HepG2 (cell line): ENCODE data around the gene SNX18. TPM values are rescaled to one million over a fixed set of nuclear protein-coding genes. Genes with fewer than 3 reads are reported as not detected.

Experiments used
- AGO1 ChIP-seq: fragments of 200-400 bp; formaldehyde crosslinking; IDR thresholded peaks from 2 replicates; pipeline ENCODE4 v1.6.1; 2017; ENCODE audit warnings: mild to moderate bottlenecking, low read depth, low read length, moderate library complexity; ENCODE audit not compliant: poor library complexity, severe bottlenecking
- CBX2 ChIP-seq, 2 experiments: fragments of 200-600 bp in 1 of 2; sonication (generic); formaldehyde crosslinking in 1 of 2; IDR thresholded peaks; 2 replicates each; pipeline versions ENCODE4 v1.7.0 to v1.8.1; 2018 to 2022; ENCODE audit warnings: low read depth in 2 of 2, low read length in 1 of 2, mild to moderate bottlenecking in 1 of 2, missing genetic modification reagents in 1 of 2
- FOXA3 ChIP-seq: IDR thresholded peaks from 2 replicates; pipeline ENCODE4 v1.6.1; 2016; ENCODE audit warnings: missing genetic modification reagents, missing compliant biosample characterization
- FOXM1 ChIP-seq: sonication (generic); formaldehyde crosslinking; IDR thresholded peaks from 2 replicates; pipeline ENCODE4 v1.5.0; 2020; ENCODE audit warnings: missing genetic modification reagents
- HHEX ChIP-seq: IDR thresholded peaks from 2 replicates; pipeline ENCODE4 v1.6.1; 2016; ENCODE audit warnings: control low read depth
- MAZ ChIP-seq, 2 experiments: sonication (generic) in 1 of 2; formaldehyde crosslinking in 1 of 2; IDR thresholded peaks; 2 replicates each; pipeline versions ENCODE4 v1.5.0 to v1.6.1; 2012 to 2020; ENCODE audit warnings: low read depth in 2 of 2, mild to moderate bottlenecking in 2 of 2, borderline replicate concordance in 1 of 2, improper control_type of control experiment in 1 of 2, low read length in 1 of 2, missing genetic modification reagents in 1 of 2, moderate library complexity in 1 of 2
- NFAT5 ChIP-seq: sonication (generic); formaldehyde crosslinking; IDR thresholded peaks from 2 replicates; pipeline ENCODE4 v1.4.0; 2020; ENCODE audit warnings: missing genetic modification reagents
- PHF5A ChIP-seq: IDR thresholded peaks from one replicate; pipeline ENCODE4 v1.6.1; 2018; ENCODE audit warnings: low read depth, missing genetic modification reagents; ENCODE audit not compliant: unreplicated experiment
- PHF8 ChIP-seq: sonication (generic); formaldehyde crosslinking; IDR thresholded peaks from 2 replicates; pipeline ENCODE4 v1.5.0; 2020; ENCODE audit warnings: missing genetic modification reagents
- PLRG1 ChIP-seq: fragments of 450-650 bp; conservative IDR thresholded peaks from 2 replicates; pipeline ENCODE4 v1.6.1; 2016
- polyA plus RNA-seq, 8 experiments: library from polyadenylated mRNA; depleted of rRNA in 3 of 8; stranded (reverse) in 7 of 8; unstranded in 1 of 8; fragments of >200 nt; fragmentation: Illumina TruSeq in 4 of 8; extraction: Trizol in 4 of 8; gene quantifications; 2 replicates each; pipeline versions ENCODE4 v1.2.1 to v1.2.3, GENCODE V29; 2011 to 2016; ENCODE audit warnings: low read depth in 4 of 8, missing spikeins in 1 of 8, mixed read lengths in 1 of 8; ENCODE audit not compliant: insufficient read depth in 1 of 8
- total RNA-seq, 5 experiments: library from RNA; depleted of rRNA; stranded (reverse); fragments of >200 nt; fragmentation: Illumina TruSeq; extraction: Trizol; gene quantifications; 2 replicates each; pipeline ENCODE4 v1.2.3, GENCODE V29; 2016; ENCODE audit warnings: low read depth in 1 of 5
- TF ChIP-seq, protein P1 (sequence below): sonication (generic); formaldehyde crosslinking; IDR thresholded peaks from 2 replicates; pipeline ENCODE4 v1.9.0; 2021; ENCODE audit warnings: mild to moderate bottlenecking, missing genetic modification reagents
- TF ChIP-seq, protein P2 (sequence below): IDR thresholded peaks from 2 replicates; pipeline ENCODE4 v1.6.1; 2016; ENCODE audit warnings: missing biosample characterization, missing genetic modification reagents, low read depth
- TF ChIP-seq, protein P3 (sequence below): IDR thresholded peaks from 2 replicates; pipeline ENCODE4 v1.6.1; 2016; ENCODE audit warnings: mild to moderate bottlenecking

The SNX18 gene
- total and polyA plus RNA-seq, 2 of the 13 experiments (the other 11 are each of a cell fraction or from before 2014, with no cell fraction given), result 2.3 to 6.2 TPM

DNA sequence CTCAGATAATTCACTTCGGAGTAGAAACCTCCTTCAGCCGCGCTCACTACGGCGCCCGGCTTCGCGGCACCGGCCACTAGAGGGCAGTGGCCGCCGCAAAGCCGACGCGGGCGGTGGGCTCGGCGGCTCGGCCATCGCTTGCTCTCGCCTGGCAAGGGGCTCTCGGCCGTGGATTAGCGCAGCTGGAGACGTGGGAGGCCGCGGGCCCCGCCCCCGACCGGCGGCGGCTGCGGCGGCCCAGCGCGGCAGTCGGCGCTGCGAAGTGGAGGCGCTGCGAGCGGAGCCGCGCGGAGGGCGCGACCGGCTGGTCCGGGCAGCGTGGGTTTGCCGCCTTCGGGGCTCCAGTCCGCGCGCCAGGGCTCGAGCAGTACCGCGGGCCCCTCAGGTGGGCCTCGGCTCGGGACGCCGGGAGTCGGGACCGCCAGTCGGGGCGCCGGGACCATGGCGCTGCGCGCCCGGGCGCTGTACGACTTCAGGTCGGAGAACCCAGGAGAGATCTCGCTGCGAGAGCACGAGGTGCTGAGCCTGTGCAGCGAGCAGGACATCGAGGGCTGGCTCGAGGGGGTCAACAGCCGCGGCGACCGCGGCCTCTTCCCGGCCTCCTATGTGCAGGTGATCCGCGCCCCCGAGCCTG, at the start of gene SNX18 (continued):
- TF ChIP-seq, protein P1, sequence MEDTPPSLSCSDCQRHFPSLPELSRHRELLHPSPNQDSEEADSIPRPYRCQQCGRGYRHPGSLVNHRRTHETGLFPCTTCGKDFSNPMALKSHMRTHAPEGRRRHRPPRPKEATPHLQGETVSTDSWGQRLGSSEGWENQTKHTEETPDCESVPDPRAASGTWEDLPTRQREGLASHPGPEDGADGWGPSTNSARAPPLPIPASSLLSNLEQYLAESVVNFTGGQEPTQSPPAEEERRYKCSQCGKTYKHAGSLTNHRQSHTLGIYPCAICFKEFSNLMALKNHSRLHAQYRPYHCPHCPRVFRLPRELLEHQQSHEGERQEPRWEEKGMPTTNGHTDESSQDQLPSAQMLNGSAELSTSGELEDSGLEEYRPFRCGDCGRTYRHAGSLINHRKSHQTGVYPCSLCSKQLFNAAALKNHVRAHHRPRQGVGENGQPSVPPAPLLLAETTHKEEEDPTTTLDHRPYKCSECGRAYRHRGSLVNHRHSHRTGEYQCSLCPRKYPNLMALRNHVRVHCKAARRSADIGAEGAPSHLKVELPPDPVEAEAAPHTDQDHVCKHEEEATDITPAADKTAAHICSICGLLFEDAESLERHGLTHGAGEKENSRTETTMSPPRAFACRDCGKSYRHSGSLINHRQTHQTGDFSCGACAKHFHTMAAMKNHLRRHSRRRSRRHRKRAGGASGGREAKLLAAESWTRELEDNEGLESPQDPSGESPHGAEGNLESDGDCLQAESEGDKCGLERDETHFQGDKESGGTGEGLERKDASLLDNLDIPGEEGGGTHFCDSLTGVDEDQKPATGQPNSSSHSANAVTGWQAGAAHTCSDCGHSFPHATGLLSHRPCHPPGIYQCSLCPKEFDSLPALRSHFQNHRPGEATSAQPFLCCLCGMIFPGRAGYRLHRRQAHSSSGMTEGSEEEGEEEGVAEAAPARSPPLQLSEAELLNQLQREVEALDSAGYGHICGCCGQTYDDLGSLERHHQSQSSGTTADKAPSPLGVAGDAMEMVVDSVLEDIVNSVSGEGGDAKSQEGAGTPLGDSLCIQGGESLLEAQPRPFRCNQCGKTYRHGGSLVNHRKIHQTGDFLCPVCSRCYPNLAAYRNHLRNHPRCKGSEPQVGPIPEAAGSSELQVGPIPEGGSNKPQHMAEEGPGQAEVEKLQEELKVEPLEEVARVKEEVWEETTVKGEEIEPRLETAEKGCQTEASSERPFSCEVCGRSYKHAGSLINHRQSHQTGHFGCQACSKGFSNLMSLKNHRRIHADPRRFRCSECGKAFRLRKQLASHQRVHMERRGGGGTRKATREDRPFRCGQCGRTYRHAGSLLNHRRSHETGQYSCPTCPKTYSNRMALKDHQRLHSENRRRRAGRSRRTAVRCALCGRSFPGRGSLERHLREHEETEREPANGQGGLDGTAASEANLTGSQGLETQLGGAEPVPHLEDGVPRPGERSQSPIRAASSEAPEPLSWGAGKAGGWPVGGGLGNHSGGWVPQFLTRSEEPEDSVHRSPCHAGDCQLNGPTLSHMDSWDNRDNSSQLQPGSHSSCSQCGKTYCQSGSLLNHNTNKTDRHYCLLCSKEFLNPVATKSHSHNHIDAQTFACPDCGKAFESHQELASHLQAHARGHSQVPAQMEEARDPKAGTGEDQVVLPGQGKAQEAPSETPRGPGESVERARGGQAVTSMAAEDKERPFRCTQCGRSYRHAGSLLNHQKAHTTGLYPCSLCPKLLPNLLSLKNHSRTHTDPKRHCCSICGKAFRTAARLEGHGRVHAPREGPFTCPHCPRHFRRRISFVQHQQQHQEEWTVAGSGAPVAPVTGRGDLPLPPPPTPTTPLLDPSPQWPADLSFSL, result no peak
- TF ChIP-seq MAZ (IDR thresholded peaks at IDR 0.05; ENCODE audit: borderline replicate concordance, low read depth, low read length) (no peak), MAZ (CRISPR knock-in tag; IDR thresholded peaks at IDR 0.05; ENCODE audit: low read depth) (peak; percentile 48), PHF5A (no peak), FOXM1 (0 out of 2 replicates have a peak, but pooled peaks have one; percentile 53), HHEX (CRISPR knock-in tag) (no peak), CBX2 (IDR thresholded peaks at IDR 0.05; ENCODE audit: low read depth, low read length) (no peak), CBX2 (CRISPR knock-in tag; IDR thresholded peaks at IDR 0.05; ENCODE audit: low read depth) (no peak), NFAT5 (CRISPR knock-in tag) (peak; percentile 72), AGO1 (no peak), PLRG1 (no peak), PHF8 (CRISPR knock-in tag) (peak; percentile 69), FOXA3 (peak; percentile 53)
- TF ChIP-seq, protein P2, sequence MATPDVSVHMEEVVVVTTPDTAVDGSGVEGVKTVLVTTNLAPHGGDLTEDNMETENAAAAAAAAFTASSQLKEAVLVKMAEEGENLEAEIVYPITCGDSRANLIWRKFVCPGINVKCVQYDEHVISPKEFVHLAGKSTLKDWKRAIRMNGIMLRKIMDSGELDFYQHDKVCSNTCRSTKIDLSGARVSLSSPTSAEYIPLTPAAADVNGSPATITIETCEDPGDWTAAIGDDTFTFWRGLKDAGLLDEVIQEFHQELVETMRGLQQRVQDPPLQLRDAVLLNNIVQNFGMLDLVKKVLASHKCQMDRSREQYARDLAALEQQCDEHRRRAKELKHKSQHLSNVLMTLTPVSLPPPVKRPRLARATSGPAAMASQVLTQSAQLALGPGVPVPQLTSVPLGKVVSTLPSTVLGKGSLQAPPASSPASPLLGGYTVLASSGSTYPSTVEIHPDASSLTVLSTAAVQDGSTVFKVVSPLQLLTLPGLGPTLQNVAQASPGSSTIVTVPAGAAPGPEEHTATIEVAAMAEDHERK, result peak; percentile 37; the same call in 1 of the 2 replicates
- TF ChIP-seq, protein P3, sequence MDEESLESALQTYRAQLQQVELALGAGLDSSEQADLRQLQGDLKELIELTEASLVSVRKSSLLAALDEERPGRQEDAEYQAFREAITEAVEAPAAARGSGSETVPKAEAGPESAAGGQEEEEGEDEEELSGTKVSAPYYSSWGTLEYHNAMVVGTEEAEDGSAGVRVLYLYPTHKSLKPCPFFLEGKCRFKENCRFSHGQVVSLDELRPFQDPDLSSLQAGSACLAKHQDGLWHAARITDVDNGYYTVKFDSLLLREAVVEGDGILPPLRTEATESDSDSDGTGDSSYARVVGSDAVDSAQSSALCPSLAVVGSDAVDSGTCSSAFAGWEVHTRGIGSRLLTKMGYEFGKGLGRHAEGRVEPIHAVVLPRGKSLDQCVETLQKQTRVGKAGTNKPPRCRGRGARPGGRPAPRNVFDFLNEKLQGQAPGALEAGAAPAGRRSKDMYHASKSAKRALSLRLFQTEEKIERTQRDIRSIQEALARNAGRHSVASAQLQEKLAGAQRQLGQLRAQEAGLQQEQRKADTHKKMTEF (CRISPR knock-in tag), result peak; percentile 35; the same call in 1 of the 2 replicates
